Activated naive CD8-positive, alpha-beta T cell treated with anti-CD3 and anti-CD28 coated beads, Interleukin-2, amount 10 ng/mL, durations not matched to agents 7 days and 5 days (primary cell): ENCODE results near the gene HMBS. TPM values are rescaled to one million over a fixed set of nuclear protein-coding genes. Genes with fewer than 3 reads are reported as not detected.
"Not testable (repeated sequence)": the region's sequence is repeated elsewhere in the genome, so short reads cannot be mapped to it uniquely, and the experiment has no call there.

Experiments used
- ATAC-seq: fragments of 150-1000 bp; cut with Tn5 transposase; one replicate; pipeline ENCODE4 v1.10.0; 2021; ENCODE audit warnings: low read depth, moderate library complexity
- POLR2A ChIA-PET: fragments of 350-600 bp; sonication (Branson Sonifier 250); formaldehyde crosslinking; loops from one replicate; lab custom pipeline; 2021; ENCODE audit warnings: antibody characterized with exemption; lab: Charles Lee
- DNase-seq: peaks from one replicate; pipeline ENCODE4 v3.0.0; 2021
- H3K27ac Mint-ChIP-seq: one replicate; pipeline ENCODE4 v1.8.0; 2022; ENCODE audit warnings: mild to moderate bottlenecking, mixed read lengths
- H3K27me3 Mint-ChIP-seq: one replicate; pipeline ENCODE4 v1.8.0; 2022; ENCODE audit warnings: mild to moderate bottlenecking, moderate library complexity, mixed read lengths
- H3K36me3 Mint-ChIP-seq: one replicate; pipeline ENCODE4 v1.8.0; 2021; ENCODE audit warnings: mild to moderate bottlenecking, mixed read lengths
- H3K4me1 Mint-ChIP-seq: one replicate; pipeline ENCODE4 v1.8.0; 2021; ENCODE audit warnings: mixed read lengths
- H3K4me3 Mint-ChIP-seq: one replicate; pipeline ENCODE4 v1.8.0; 2022; ENCODE audit warnings: mild to moderate bottlenecking, moderate library complexity, mixed read lengths
- H3K9me3 Mint-ChIP-seq: one replicate; pipeline ENCODE4 v1.8.0; 2021; ENCODE audit warnings: mixed read lengths
- total RNA-seq, 2 experiments: library from RNA; stranded (reverse); gene quantifications; one replicate each; pipeline ENCODE4 v1.2.3, GENCODE V29; 2021

Gene HMBS
- total RNA-seq, 2 experiments from 2014 or later, result 18.0 to 18.8 TPM

DNA sequence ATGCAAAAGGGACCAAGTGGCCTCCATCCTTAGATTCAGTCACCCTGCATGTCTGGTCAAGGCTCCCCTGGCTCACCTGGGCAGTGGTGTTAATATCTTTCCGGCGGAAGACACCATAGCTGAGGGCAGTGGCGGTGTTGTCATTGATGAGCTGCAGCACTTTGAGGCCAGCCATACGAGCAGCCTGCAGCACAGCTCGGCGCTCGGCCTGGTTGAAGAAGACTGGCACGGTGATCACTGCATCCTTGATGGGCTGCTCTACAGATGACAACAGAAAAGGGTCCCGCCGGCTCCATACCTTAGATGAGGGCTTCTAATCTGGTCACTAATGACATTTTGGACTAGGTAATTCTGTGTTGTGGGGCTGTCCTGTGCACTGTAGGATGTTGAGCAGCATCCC lies 30.3 kb upstream of the HMBS start:
- peaks cover 18% of the 10 kb centered on the region for H3K36me3 Mint-ChIP-seq
- H3K27me3 Mint-ChIP-seq, result no peaks in the 10 kb centered on the region
- ATAC-seq, result no peak
- DNase-seq, result no peak
- POLR2A ChIA-PET, result interaction anchor here (0.6 to 4.9 kb wide), 2 partner anchors 13 to 233 kb away, joined by 3 to 44 read pairs; partner anchors contain the start of gene VPS11
- H3K4me3 Mint-ChIP-seq, result peak overlapping the region; percentile 3
- peaks cover 23% of the 10 kb centered on the region for H3K4me1 Mint-ChIP-seq
- no peaks in the 10 kb centered on the region for H3K9me3 Mint-ChIP-seq
- H3K27ac Mint-ChIP-seq, result no peak overlapping the region

DNA sequence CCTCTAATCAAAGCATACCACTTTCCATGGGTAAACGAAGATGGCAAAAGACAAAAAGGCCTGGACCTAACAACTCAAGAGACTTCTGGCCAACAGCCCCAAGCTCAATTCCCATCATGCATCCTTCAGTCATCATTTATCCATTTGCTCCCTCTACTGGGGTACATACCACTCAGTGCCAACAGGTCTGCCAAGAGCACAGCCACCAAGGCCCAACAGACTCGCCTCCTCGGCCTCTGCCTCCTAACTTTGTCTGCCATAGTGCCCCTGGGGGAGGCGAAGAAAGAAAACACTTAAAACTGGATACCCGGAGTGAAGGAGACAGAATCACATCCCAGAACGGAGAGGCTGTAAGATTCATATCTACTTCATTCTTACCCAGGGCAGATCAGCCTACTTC lies 28.8 kb upstream of the HMBS start:
- Mint-ChIP-seq H3K27me3 (no peaks in the 10 kb centered on the region), H3K4me1 (peaks cover 23% of the 10 kb centered on the region), H3K9me3 (no peaks in the 10 kb centered on the region), H3K4me3 (peak overlapping the region; percentile 98), H3K36me3 (peaks cover 14% of the 10 kb centered on the region), H3K27ac (peak overlapping the region; percentile 79)
- POLR2A ChIA-PET, result interaction anchor here (0.6 to 4.9 kb wide), 16 partner anchors 8 to 266 kb away, joined by 3 to 44 read pairs (median 4); partner anchors contain the start of genes C2CD2L, CENATAC, HINFP and HMBS
- ATAC-seq (no peak), DNase-seq (no peak)

DNA sequence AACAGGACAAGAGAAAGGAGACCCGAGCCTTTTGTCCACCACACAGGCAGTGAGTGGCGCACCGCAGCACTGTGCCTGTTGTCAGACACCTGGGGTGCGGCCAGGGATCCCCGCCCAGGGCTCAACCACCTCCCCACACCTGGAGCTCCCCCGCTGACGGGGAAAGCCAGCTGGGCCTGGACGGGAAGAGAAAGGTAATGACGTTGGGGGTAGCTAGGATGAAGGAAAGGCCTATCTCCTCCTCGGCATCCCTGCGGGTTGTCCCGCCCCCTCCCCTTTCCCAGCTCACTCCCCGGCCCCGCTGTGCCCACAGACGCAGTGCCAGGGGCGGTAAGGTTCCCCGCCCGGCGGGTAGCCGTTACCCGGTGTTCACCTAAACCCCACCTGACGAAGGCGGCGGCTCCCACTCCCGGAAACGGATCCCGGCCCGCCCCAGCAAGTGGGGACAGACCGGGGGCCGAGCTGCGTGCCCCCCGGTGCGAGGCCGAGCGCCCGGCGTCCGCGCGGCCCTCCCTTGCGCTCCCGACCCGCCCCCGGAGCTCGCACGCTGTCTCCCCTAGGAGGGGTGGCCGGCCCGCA lies 28.2 kb upstream of the HMBS start:
- peaks cover 10% of the 10 kb centered on the region for H3K36me3 Mint-ChIP-seq
- POLR2A ChIA-PET, result interaction anchor here (0.6 to 4.9 kb wide), 20 partner anchors 8 to 452 kb away, joined by 3 to 44 read pairs (median 4); partner anchors contain the start of genes C2CD2L, DPAGT1, HINFP and HMBS

DNA sequence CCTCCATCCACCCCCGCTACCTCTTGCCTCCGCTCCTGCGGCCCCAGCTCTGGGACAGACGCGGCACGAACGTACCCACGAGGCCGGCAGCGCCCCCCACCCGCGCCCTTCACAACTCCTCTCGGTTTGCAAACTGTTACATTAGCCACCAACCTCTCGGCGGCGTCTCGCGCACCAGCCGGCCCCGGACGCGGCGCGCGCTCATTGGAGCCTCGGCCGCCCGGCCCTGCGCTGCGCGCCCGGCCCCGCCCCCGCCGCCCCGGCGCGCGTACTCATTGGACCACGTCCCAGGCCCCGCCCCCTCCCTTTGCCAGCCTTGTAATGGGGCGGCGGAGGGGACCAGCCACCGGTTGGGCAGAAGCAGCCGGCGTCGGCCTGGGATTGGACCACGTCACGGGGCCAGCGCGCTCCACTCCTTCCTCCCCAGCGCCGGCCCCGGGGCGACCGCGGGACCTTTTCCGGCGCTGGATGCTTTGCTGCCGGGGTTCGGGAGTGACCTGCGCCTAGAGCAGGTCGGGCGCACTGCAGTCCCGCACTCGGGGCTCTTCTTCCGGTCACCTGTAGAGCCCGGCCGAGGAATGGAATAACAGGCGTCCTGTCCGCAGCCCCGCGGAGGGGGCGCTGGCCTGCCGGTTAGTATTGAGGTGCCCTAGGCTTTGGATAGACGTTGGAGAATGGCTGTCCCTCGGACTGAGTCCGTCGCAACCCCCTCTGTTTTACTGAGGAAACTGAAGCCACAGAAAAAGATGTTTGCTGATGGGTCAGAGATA lies 27.5 kb upstream of the HMBS start, which contains the start of gene HYOU1:
Gene HYOU1, minus strand, starts transcription at position 206 of the 770 bp plus-strand sequence. CDS start 1,045 bp downstream, outside the sequence.
- peak within 1 kb of the TSS; percentile 98 for H3K4me3 Mint-ChIP-seq
- no peaks in the 10 kb centered on the region for H3K9me3 Mint-ChIP-seq
- ATAC-seq (peak; percentile 98), DNase-seq (peak; percentile 99)
- H3K27me3 Mint-ChIP-seq, result no peaks in the 10 kb centered on the region
- peak within 1 kb of the TSS; percentile 98 for H3K27ac Mint-ChIP-seq
- peaks cover 7% of the 10 kb centered on the region for H3K36me3 Mint-ChIP-seq
- POLR2A ChIA-PET, result interaction anchor here (0.6 to 4.9 kb wide), 21 partner anchors 8 to 453 kb away, joined by 3 to 44 read pairs (median 5); partner anchors contain the start of genes C2CD2L, DPAGT1, HINFP and HMBS
- H3K4me1 Mint-ChIP-seq, result peaks cover 22% of the 10 kb centered on the region

More for the DNA sequence above, 28.2 kb upstream of the HMBS start:
- Mint-ChIP-seq H3K4me1 (peaks cover 23% of the 10 kb centered on the region), H3K9me3 (no peaks in the 10 kb centered on the region), H3K27ac (peak overlapping the region; percentile 98), H3K4me3 (peak overlapping the region; percentile 98), H3K27me3 (no peaks in the 10 kb centered on the region)
- no peak for ATAC-seq
- DNase-seq, result peak; percentile 58

DNA sequence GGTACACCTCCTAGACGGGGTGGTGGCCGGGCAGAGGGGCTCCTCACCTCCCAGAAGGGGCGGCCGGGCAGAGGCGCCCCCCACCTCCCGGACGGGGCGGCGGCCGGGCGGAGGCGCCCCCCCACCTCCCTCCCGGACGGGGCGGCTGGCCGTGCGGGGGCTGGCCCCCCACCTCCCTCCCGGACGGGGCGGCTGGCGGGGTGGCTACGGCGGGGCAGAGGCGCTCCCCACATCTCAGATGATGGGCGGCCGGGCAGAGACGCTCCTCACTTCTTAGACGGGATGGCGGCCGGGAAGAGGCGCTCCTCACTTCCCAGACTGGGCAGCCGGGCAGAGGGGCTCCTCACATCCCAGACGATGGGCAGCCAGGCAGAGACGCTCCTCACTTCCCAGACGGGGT lies 25.6 kb upstream of the HMBS start:
- H3K27me3 Mint-ChIP-seq, H3K36me3 Mint-ChIP-seq, H3K9me3 Mint-ChIP-seq, H3K27ac Mint-ChIP-seq, H3K4me3 Mint-ChIP-seq, ATAC-seq, DNase-seq, POLR2A ChIA-PET: not testable (repeated sequence)
- peaks cover 23% of the 10 kb centered on the region for H3K4me1 Mint-ChIP-seq

DNA sequence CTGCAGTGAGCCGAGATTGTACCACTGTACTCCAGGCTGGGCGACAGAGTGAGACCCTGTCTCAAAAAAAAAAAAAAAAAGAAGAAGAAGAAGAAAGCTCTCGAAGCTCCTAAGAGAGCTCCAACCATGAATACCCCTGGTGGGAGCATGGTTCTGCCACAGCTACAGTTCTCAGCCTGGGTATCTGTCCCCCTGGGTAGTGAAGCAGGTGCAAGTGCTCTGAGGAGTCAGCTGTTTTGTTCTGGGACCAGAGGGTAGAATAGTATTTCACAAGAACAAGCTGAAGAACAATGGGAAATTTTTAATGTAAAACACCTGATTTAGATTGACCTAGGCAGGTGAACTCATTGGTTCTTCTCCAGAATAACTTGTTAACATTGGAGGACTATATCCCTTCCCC lies 23.4 kb upstream of the HMBS start:
- peaks cover 24% of the 10 kb centered on the region for H3K4me1 Mint-ChIP-seq
- ATAC-seq (no peak), DNase-seq (no peak)
- no peak overlapping the region for H3K27ac Mint-ChIP-seq
- no peak overlapping the region for H3K4me3 Mint-ChIP-seq
- POLR2A ChIA-PET, result interaction anchor here (0.7 to 1.0 kb wide), 3 partner anchors 24 to 260 kb away, joined by 4 to 7 read pairs (median 6); no protein-coding TSS in a partner anchor
- H3K27me3 Mint-ChIP-seq, result no peaks in the 10 kb centered on the region
- no peaks in the 10 kb centered on the region for H3K9me3 Mint-ChIP-seq
- H3K36me3 Mint-ChIP-seq, result peaks cover 4% of the 10 kb centered on the region

DNA sequence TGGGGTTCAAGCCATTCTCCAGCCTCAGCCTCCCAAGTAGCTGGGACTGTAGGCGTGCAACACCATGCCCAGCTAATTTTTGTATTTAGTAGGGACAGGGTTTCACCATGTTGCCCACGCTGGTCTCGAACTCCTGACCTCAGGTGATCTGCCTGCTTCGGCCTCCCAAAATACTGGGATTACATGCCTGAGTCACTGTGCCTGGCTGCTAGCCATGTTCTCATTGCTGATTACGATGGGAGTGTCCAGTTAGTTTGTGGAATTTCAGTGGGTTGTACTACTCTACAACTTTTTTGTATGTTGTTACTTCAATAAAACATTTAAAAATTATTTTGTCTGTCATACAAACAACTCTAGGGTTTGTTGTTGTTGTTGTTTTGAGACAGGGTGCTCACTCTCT lies 21.9 kb upstream of the HMBS start:
- no peaks in the 10 kb centered on the region for H3K9me3 Mint-ChIP-seq
- peaks cover 2% of the 10 kb centered on the region for H3K36me3 Mint-ChIP-seq
- H3K4me3 Mint-ChIP-seq, result no peak overlapping the region
- no peaks in the 10 kb centered on the region for H3K27me3 Mint-ChIP-seq
- no peak for DNase-seq
- POLR2A ChIA-PET, result interaction anchor here (0.6 kb wide), 1 partner anchor 12 kb away, joined by 6 read pairs; no protein-coding TSS in a partner anchor
- ATAC-seq, result no peak
- H3K27ac Mint-ChIP-seq, result no peak overlapping the region
- peaks cover 29% of the 10 kb centered on the region for H3K4me1 Mint-ChIP-seq

DNA sequence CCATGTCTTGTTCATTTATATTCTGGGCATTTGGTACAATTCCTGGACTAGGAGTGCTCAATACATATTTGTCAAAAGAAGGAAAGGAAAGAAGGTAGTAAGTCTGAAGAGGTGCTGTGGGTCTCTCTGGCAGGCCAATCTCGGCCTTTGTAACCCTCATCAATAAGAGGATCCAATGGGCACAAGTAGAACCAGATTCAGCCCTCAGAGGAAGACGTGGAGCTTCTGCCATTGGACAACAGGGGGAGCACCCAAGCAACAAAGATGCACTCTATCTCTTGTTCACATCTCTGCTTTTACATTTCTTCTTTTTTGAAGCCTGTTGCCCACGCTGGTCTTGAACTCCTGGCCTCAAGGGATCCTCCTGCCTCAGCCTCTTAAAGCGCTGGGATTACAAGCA lies 19.3 kb upstream of the HMBS start:
- Mint-ChIP-seq H3K27ac (peak overlapping the region; percentile 59), H3K4me3 (peak overlapping the region; percentile 31), H3K27me3 (no peaks in the 10 kb centered on the region), H3K4me1 (peaks cover 30% of the 10 kb centered on the region), H3K36me3 (peaks cover 4% of the 10 kb centered on the region), H3K9me3 (no peaks in the 10 kb centered on the region)
- POLR2A ChIA-PET, result interaction anchor here (1.0 to 1.9 kb wide), 3 partner anchors 9 to 42 kb away, joined by 3 to 7 read pairs (median 6); partner anchors contain the start of genes C2CD2L and HYOU1
- DNase-seq, result no peak
- peak; percentile 23 for ATAC-seq

DNA sequence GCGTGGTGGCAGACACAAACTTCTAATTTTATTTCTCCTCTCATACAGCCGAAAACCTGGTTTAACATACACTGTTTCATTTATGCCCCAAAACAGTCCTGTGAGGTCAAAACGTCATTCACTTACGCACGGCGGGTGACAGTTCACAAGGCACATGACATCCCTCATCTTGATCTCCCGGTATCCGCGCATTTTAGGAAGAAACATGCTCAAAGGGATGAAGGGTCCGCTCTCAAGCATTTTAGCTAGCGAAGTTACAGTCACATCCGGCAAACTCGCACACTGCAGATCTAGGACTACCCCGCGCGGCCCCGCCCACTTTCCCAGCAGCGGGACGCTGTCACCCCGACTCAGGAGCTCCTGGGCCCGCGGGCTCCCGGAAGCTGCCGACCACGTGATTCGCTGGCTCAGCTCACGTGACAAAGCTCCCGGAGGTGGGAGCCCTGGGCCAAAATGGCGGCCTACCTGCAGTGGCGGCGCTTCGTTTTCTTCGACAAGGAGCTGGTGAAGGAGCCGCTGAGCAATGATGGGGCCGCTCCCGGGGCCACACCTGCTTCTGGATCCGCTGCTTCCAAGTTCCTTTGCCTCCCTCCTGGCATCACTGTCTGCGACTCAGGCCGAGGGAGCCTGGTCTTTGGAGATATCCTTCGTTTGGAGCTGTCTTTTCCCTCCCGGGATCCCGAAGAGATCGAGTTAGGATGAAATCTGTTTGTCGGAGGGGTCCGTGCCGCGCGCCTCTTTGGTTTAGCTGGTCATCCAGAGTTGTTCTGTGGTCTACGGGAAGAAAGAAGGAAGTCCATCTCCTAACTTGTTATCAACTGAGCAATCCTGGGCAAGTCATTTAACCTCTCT lies 17.1 kb upstream of the HMBS start, which contains the start of gene VPS11:
Gene VPS11, plus strand, starts transcription at position 448 of the 852 bp plus-strand sequence. Its CDS starts 6 bp downstream, at position 454.
- peaks cover 30% of the 10 kb centered on the region for H3K4me1 Mint-ChIP-seq
- peak; percentile 99 for ATAC-seq
- peaks cover 5% of the 10 kb centered on the region for H3K36me3 Mint-ChIP-seq
- no peaks in the 10 kb centered on the region for H3K9me3 Mint-ChIP-seq
- H3K4me3 Mint-ChIP-seq, result peak within 1 kb of the TSS; percentile 92
- POLR2A ChIA-PET, result interaction anchor here (0.6 to 2.4 kb wide), 26 partner anchors 11 to 708 kb away, joined by 3 to 44 read pairs (median 6); partner anchors contain the start of genes C2CD2L, CBL, DPAGT1 and HINFP
- peak within 1 kb of the TSS; percentile 96 for H3K27ac Mint-ChIP-seq
- peak; percentile 98 for DNase-seq
- no peaks in the 10 kb centered on the region for H3K27me3 Mint-ChIP-seq

DNA sequence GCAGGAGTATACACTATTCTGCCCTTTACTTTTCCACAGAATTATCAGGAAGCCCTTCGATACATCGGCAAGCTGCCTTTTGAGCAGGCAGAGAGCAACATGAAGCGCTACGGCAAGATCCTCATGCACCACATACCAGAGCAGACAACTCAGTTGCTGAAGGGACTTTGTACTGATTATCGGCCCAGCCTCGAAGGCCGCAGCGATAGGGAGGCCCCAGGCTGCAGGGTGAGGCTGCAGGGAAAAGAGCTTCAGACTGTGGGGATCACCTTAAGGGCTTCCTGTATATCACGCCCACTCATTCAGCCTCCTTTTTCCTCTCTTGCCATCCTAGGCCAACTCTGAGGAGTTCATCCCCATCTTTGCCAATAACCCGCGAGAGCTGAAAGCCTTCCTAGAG lies 6.8 kb upstream of the HMBS start:
- POLR2A ChIA-PET, result interaction anchor here (0.6 to 1.6 kb wide), 3 partner anchors 10 to 286 kb away, joined by 3 to 7 read pairs (median 5); partner anchors contain the start of gene VPS11
- Mint-ChIP-seq H3K36me3 (peaks cover 11% of the 10 kb centered on the region), H3K9me3 (no peaks in the 10 kb centered on the region), H3K27ac (no peak overlapping the region), H3K4me1 (no peaks in the 10 kb centered on the region), H3K27me3 (no peaks in the 10 kb centered on the region), H3K4me3 (no peak overlapping the region)
- DNase-seq, result no peak
- no peak for ATAC-seq

DNA sequence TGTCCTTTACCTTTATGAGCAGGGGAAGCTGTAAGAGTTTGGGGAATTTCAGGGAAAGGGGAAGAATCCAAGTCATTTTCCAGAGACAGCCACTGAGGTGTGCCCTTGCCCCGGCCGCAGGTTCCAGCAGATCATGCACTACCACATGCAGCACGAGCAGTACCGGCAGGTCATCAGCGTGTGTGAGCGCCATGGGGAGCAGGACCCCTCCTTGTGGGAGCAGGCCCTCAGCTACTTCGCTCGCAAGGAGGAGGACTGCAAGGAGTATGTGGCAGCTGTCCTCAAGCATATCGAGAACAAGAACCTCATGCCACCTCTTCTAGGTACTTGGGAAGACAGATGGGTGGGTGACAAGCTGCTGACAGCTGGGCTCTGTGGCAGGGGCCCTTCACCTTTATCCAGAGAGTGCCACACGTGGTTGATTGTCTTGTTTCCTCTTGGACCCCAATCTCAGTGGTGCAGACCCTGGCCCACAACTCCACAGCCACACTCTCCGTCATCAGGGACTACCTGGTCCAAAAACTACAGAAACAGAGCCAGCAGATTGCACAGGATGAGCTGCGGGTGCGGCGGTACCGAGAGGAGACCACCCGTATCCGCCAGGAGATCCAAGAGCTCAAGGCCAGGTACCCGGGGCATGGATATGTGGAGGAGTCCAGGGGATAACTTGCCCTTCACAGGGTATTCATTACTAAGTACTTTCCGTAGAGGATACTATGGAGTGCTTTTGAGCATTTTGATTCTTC lies 5.8 kb upstream of the HMBS start:
- Mint-ChIP-seq H3K27me3 (no peaks in the 10 kb centered on the region), H3K9me3 (no peaks in the 10 kb centered on the region), H3K4me1 (no peaks in the 10 kb centered on the region), H3K27ac (no peak overlapping the region), H3K36me3 (peaks cover 7% of the 10 kb centered on the region), H3K4me3 (no peak overlapping the region)
- DNase-seq (no peak), ATAC-seq (no peak)
- POLR2A ChIA-PET, result interaction anchor here (1.4 to 1.6 kb wide), 2 partner anchors 11 to 13 kb away, joined by 3 to 7 read pairs; partner anchors contain the start of gene VPS11
